ENCODE results near the gene NISCH. TPM values are rescaled to one million over a fixed set of nuclear protein-coding genes. Genes with fewer than 3 reads are reported as not detected.

NISCH gene
- total and polyA plus RNA-seq, 2 donors (not counting 1 experiment from before 2014, with no cell fraction given): 130 to 169 TPM

GRCh38 chr3:52479037-52479876 is 23.9 kb downstream of the NISCH start:
- 95% methylated on average over 7 of the region's 7 CpGs for WGBS (ENCODE audit: insufficient coverage)
- Mint-ChIP-seq H3K9me3 (ENCODE audit: insufficient read depth) (no peaks in the 10 kb centered on the region), H3K27me3 (no peaks in the 10 kb centered on the region), H3K4me1 (no peaks in the 10 kb centered on the region), H3K4me3 (no peak overlapping the region), H3K27ac (no peak overlapping the region)
- H3K36me3 ChIP-seq (replicated peaks in 1 of 2; ENCODE audit: control extremely low read depth in 1 of 2, control insufficient read depth in 1 of 2, extremely low read depth in 1 of 2, insufficient read depth in 2 of 2, low read length in 1 of 2): peaks cover 2 to 73% of the 10 kb centered on the region in 2 experiments
- TF ChIP-seq, protein P1, sequence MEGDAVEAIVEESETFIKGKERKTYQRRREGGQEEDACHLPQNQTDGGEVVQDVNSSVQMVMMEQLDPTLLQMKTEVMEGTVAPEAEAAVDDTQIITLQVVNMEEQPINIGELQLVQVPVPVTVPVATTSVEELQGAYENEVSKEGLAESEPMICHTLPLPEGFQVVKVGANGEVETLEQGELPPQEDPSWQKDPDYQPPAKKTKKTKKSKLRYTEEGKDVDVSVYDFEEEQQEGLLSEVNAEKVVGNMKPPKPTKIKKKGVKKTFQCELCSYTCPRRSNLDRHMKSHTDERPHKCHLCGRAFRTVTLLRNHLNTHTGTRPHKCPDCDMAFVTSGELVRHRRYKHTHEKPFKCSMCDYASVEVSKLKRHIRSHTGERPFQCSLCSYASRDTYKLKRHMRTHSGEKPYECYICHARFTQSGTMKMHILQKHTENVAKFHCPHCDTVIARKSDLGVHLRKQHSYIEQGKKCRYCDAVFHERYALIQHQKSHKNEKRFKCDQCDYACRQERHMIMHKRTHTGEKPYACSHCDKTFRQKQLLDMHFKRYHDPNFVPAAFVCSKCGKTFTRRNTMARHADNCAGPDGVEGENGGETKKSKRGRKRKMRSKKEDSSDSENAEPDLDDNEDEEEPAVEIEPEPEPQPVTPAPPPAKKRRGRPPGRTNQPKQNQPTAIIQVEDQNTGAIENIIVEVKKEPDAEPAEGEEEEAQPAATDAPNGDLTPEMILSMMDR (IDR thresholded peaks at IDR 0.05): no peak
- no peak for TF ChIP-seq EZH2 (IDR thresholded peaks at IDR 0.05; ENCODE audit: borderline replicate concordance, insufficient read depth, low read depth, low read length, poor library complexity, severe bottlenecking)
- DNase-seq: no peak
- no peak overlapping the region for H3K4me3 ChIP-seq (ENCODE audit: control extremely low read depth in 1 of 5, extremely low read depth in 1 of 5, insufficient read depth in 1 of 5, low read depth in 2 of 5, low read length in 4 of 5)
- no peaks in the 10 kb centered on the region for H3K79me2 ChIP-seq (ENCODE audit: control insufficient read depth, insufficient read depth, low read length)
- no peaks in the 10 kb centered on the region for H4K20me1 ChIP-seq (ENCODE audit: control insufficient read depth, insufficient read depth, low read length, poor library complexity, severe bottlenecking)
- intact Hi-C loops (cut with micrococcal nuclease): no loop called here
- no peak overlapping the region for H3K9ac ChIP-seq (ENCODE audit: low read length)
- no peak overlapping the region for H3K27ac ChIP-seq (ENCODE audit: low read length in 2 of 2)
- H3K9me3 ChIP-seq (ENCODE audit: control extremely low read depth in 1 of 3, control insufficient read depth in 2 of 3, insufficient read depth in 1 of 3, low read length in 2 of 3): no peaks in the 10 kb centered on the region
- CTCF ChIA-PET: interaction anchor here (1.0 kb wide), 1 partner anchor 15 kb away, joined by 3 read pairs; no protein-coding TSS in a partner anchor
- POLR2A ChIA-PET: no interaction called here
- H2AFZ ChIP-seq (ENCODE audit: insufficient read depth, low read depth, low read length, poor library complexity, severe bottlenecking): no peak overlapping the region
- ATAC-seq (ENCODE audit: low read depth): no peak
- no peaks in the 10 kb centered on the region for H3K27me3 ChIP-seq (replicated peaks in 1 of 4; ENCODE audit: control extremely low read depth in 1 of 4, control insufficient read depth in 3 of 4, insufficient read depth in 4 of 4, low read length in 3 of 4)
- H3K4me2 ChIP-seq (replicated peaks; ENCODE audit: low read depth, low read length, poor library complexity, severe bottlenecking): no peak overlapping the region
- no peaks in the 10 kb centered on the region for H3K4me1 ChIP-seq (ENCODE audit: control insufficient read depth in 2 of 2, insufficient read depth in 2 of 2, low read length in 2 of 2)

- Histone ChIP-seq H3K27ac (ENCODE audit: low read length in 2 of 2) (no peak overlapping the region), H3K27me3 (replicated peaks in 1 of 4; ENCODE audit: control extremely low read depth in 1 of 4, control insufficient read depth in 3 of 4, insufficient read depth in 4 of 4, low read length in 3 of 4) (no peaks in the 10 kb centered on the region), H4K20me1 (ENCODE audit: control insufficient read depth, insufficient read depth, low read length, poor library complexity, severe bottlenecking) (no peaks in the 10 kb centered on the region), H3K9me3 (ENCODE audit: control extremely low read depth in 1 of 3, control insufficient read depth in 2 of 3, insufficient read depth in 1 of 3, low read length in 2 of 3) (no peaks in the 10 kb centered on the region), H3K4me1 (ENCODE audit: control insufficient read depth in 2 of 2, insufficient read depth in 2 of 2, low read length in 2 of 2) (no peaks in the 10 kb centered on the region), H3K36me3 (replicated peaks in 1 of 2; ENCODE audit: control extremely low read depth in 1 of 2, control insufficient read depth in 1 of 2, extremely low read depth in 1 of 2, insufficient read depth in 2 of 2, low read length in 1 of 2) (peaks cover 2 to 70% of the 10 kb centered on the region in 2 experiments), H3K4me2 (replicated peaks; ENCODE audit: low read depth, low read length, poor library complexity, severe bottlenecking) (no peak overlapping the region), H3K4me3 (ENCODE audit: control extremely low read depth in 1 of 5, extremely low read depth in 1 of 5, insufficient read depth in 1 of 5, low read depth in 2 of 5, low read length in 4 of 5) (no peak overlapping the region), H3K79me2 (ENCODE audit: control insufficient read depth, insufficient read depth, low read length) (no peaks in the 10 kb centered on the region), H2AFZ (ENCODE audit: insufficient read depth, low read depth, low read length, poor library complexity, severe bottlenecking) (no peak overlapping the region), H3K9ac (ENCODE audit: low read length) (no peak overlapping the region)
- Mint-ChIP-seq H3K4me1 (no peaks in the 10 kb centered on the region), H3K27me3 (no peaks in the 10 kb centered on the region), H3K27ac (no peak overlapping the region), H3K9me3 (ENCODE audit: insufficient read depth) (no peaks in the 10 kb centered on the region), H3K4me3 (no peak overlapping the region)
- no peak for ATAC-seq (ENCODE audit: low read depth)
- CTCF ChIA-PET: interaction anchor here (1.0 kb wide), 1 partner anchor 14 kb away, joined by 3 read pairs; no protein-coding TSS in a partner anchor
- intact Hi-C loops (cut with micrococcal nuclease): no loop called here
- DNase-seq: no peak
- 99% methylated on average over 12 of the region's 16 CpGs for whole genome bisulfite sequencing (ENCODE audit: insufficient coverage)
- POLR2A ChIA-PET: no interaction called here
- TF ChIP-seq EZH2 (IDR thresholded peaks at IDR 0.05; ENCODE audit: borderline replicate concordance, insufficient read depth, low read depth, low read length, poor library complexity, severe bottlenecking): no peak
- TF ChIP-seq, protein P1 (IDR thresholded peaks at IDR 0.05): no peak
Measured at GRCh38 chr3:52479877-52480575, 24.6 kb downstream of the NISCH start.
